GM23248 (cell line): ENCODE results near the gene TSEN54.

Experiments used
- EZH2 ChIP-seq: fragments of 200-600 bp; sonication (generic); IDR thresholded peaks from 2 replicates; pipeline ENCODE4 v1.6.1; 2018; ENCODE audit warnings: antibody characterized with exemption, mild to moderate bottlenecking; ENCODE audit not compliant: insufficient read depth, poor library complexity, severe bottlenecking
- EZH2phosphoT487 ChIP-seq: fragments of 200-600 bp; sonication (generic); IDR thresholded peaks from 2 replicates; pipeline ENCODE4 v1.6.1; 2018; ENCODE audit warnings: antibody characterized with exemption, moderate library complexity, mild to moderate bottlenecking, low read depth; ENCODE audit not compliant: insufficient read depth

GRCh38 chr17:75573540-75573957 is 57.2 kb downstream of the TSEN54 start:
- TF ChIP-seq EZH2 (no peak), EZH2phosphoT487 (no peak)
